Breast epithelium (tissue), 3 donors: ENCODE measurements around the gene THY1.

Experiments
- CTCF ChIP-seq, 3 donors: fragments of 450-650 bp; IDR thresholded peaks; one replicate each; pipeline ENCODE4 v1.5.1; 2016 to 2017; ENCODE audit warnings: antibody characterized with exemption in 3 of 3, mild to moderate bottlenecking in 3 of 3, moderate library complexity in 3 of 3
- POLR2A ChIP-seq: fragments of 450-650 bp; IDR thresholded peaks from one replicate; pipeline ENCODE4 v1.6.1; 2016; ENCODE audit warnings: antibody characterized with exemption, mild to moderate bottlenecking, moderate library complexity

DNA sequence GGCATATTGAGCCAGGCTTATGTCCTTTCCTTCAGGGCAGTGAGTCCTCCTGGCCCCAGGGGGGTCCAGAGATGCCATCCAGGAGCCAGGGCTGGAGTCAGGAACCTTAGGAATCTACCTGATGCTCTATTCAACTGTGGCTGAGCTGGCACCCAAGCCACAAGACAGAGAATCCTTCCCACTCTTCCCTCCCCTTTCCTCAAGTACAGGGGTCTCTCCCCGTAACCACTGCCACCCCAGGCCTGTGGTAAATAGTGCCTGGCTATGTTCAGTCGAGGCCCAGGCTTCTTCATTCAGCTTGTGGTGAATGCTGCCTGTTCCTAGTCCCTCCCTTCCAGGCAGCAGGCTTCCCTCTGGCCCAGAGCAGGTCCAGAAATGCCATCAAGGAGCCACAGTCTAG lies 45.5 kb upstream of the THY1 start:
- TF ChIP-seq POLR2A (no peak), CTCF (IDR thresholded peaks at IDR 0.05) (no peak)
